H1 (cell line): ENCODE results near the gene NADSYN1. TPM values are rescaled to one million over a fixed set of nuclear protein-coding genes. Genes with fewer than 3 reads are reported as not detected.

Experiments
- ASH2L ChIP-seq: fragments of 200-600, 300-600 bp; sonication (generic); IDR thresholded peaks from one replicate; pipeline ENCODE4 v1.7.1; 2017; ENCODE audit warnings: low read length
- CHD2 ChIP-seq: IDR thresholded peaks from 2 replicates; pipeline ENCODE4 v1.6.1; 2012; ENCODE audit warnings: low read length, improper control_type of control experiment
- EZH2 ChIP-seq: fragments of 200-600 bp; sonication (generic); IDR thresholded peaks from 2 replicates; pipeline ENCODE4 v1.7.1; 2012; ENCODE audit warnings: low read depth, mild to moderate bottlenecking, moderate library complexity, low read length, inconsistent platforms; ENCODE audit not compliant: severe bottlenecking
- GABPA ChIP-seq: IDR thresholded peaks from 2 replicates; pipeline ENCODE4 v1.6.1; 2011; ENCODE audit warnings: mild to moderate bottlenecking, low read length, moderate library complexity, borderline replicate concordance; ENCODE audit not compliant: insufficient read depth
- JUND ChIP-seq: IDR thresholded peaks from 2 replicates; pipeline ENCODE4 v1.6.1; 2011; ENCODE audit warnings: mild to moderate bottlenecking, improper control_type of control experiment, low read length
- polyA plus RNA-seq, 7 experiments: library from polyadenylated mRNA; depleted of rRNA in 3 of 7; stranded (reverse) in 5 of 7; unstranded in 2 of 7; fragments of >200 nt in 5 of 7; fragments of 200-250 nt in 2 of 7; gene quantifications; 1 replicate in 5 of 7; 2 replicates in 1 of 7; 4 replicates in 1 of 7; pipeline versions ENCODE4 v1.2.1 to v1.2.3, GENCODE V29; 2011 to 2013; ENCODE audit warnings: missing spikeins in 2 of 7, mixed read lengths in 2 of 7
- total RNA-seq: library from RNA; stranded (reverse); fragmentation: NEBNext Ultra II Directional; extraction: Animal tissue kit (Norgen Biotek cat#: 25700); gene quantifications from 2 replicates; pipeline ENCODE4 v1.2.1, GENCODE V29; 2021

The NADSYN1 gene
- total and polyA plus RNA-seq, 2 of the 8 experiments (the other 6 are each of a cell fraction or from before 2014, with no cell fraction given), result 38.3 to 38.6 TPM

DNA sequence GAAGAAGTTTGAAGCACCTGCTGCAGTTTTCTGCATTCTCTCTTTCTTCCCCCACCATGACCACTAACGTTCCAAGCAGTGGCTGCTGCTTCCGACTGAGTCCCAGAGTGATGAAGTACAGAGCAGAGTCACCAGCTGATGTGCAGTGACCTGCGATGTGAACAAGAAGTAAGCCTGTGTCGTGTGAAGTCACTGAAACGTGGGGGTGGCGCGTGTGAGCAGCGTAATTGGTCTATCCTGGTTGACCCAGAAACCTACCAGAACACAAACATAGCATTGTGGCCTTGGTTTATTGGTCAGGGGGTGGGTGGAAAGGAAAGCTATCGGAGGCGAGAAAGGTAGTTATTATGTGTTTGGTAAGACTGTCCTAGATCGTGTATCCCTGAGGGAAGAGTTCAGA, 77.6 kb downstream of the NADSYN1 start (continued):
- TF ChIP-seq JUND (no peak), EZH2 (no peak), CHD2 (no peak), GABPA (no peak), ASH2L (no peak)
